Adrenal gland (tissue), 12 donors: ENCODE measurements around the gene FNIP2. TPM values are rescaled to one million over a fixed set of nuclear protein-coding genes. Genes with fewer than 3 reads are reported as not detected.

ENCODE experiments used
- DNase-seq, 7 donors: peaks; one replicate each; pipeline ENCODE4 v3.0.0-alpha.2; 2019 to 2020
- H3K27ac ChIP-seq, 5 donors: fragments of 200-600 bp; sonication (generic) in 4 of 5; 1 replicate in 3 of 5; 2 replicates in 2 of 5; pipeline versions ENCODE4 v1.5.1 to v1.8.0; 2016 to 2020; ENCODE audit warnings: mild to moderate bottlenecking in 1 of 5
- H3K27me3 ChIP-seq: fragments of 200-600 bp; 2 replicates; pipeline ENCODE4 v1.8.0; 2021
- H3K36me3 ChIP-seq, 2 donors: fragments of 200-600 bp; replicated peaks in 1 of 2; 1 replicate in 1 of 2; 2 replicates in 1 of 2; pipeline versions ENCODE4 v1.5.1 to v1.8.0; 2018 to 2022
- H3K4me1 ChIP-seq, 2 donors: fragments of 200-600 bp; replicated peaks in 1 of 2; 1 replicate in 1 of 2; 2 replicates in 1 of 2; pipeline versions ENCODE4 v1.5.1 to v1.8.0; 2018 to 2021
- H3K4me3 ChIP-seq, 4 donors: fragments of 200-600 bp; sonication (generic) in 3 of 4; one replicate each; pipeline ENCODE4 v1.5.1; 2016 to 2018
- H3K9me3 ChIP-seq, 3 donors: fragments of 200-600 bp; sonication (generic) in 1 of 3; replicated peaks in 1 of 3; 1 replicate in 2 of 3; 2 replicates in 1 of 3; pipeline versions ENCODE4 v1.5.1 to v1.8.0; 2016 to 2021
- POLR2A ChIP-seq, 2 donors: fragments of 450-650 bp; IDR thresholded peaks; one replicate each; pipeline ENCODE4 v1.6.1; 2017; ENCODE audit warnings: antibody characterized with exemption in 2 of 2, mild to moderate bottlenecking in 2 of 2, moderate library complexity in 1 of 2
- WGBS, 4 donors: extraction: QIAGEN DNeasy Blood & Tissue Kit in 2 of 4; methylation state at CpG; one replicate each; pipeline versions ENCODE4 v1.1.5 to v1.1.7; 2013 to 2017; 5-methylcytosine and 5-hydroxymethylcytosine counted together
- intact Hi-C, 2 donors: fragments of 100-400 bp; cut with DNase I; formaldehyde crosslinking; loops; one replicate each; pipeline versions ENCODE4 v1.14.1 to v1.15.0; 2022 to 2023
- polyA plus RNA-seq, 3 donors: library from polyadenylated mRNA; stranded (reverse); fragments of 200-250 nt in 2 of 3; fragments of 350-450 nt in 1 of 3; fragmentation: Illumina TruSeq in 1 of 3; extraction: RNeasy Lipid Tissue Mini Kit (QIAGEN cat#74804) in 1 of 3; gene quantifications; one replicate each; pipeline ENCODE4 v1.2.3, GENCODE V29; 2013 to 2014
- total RNA-seq, 9 donors: library from RNA; depleted of rRNA in 4 of 9; stranded (reverse); fragments of >200 nt in 4 of 9; fragments of 120-200 nt in 1 of 9; fragmentation: NEBNext Ultra II Directional in 1 of 9; extraction: Animal tissue kit (Norgen Biotek cat#: 25700) in 1 of 9; gene quantifications; one replicate each; pipeline versions ENCODE4 v1.1.0 to v1.2.4, GENCODE V29; 2013 to 2023
- TF ChIP-seq, protein P1 (sequence below), 6 experiments: fragments of 450-650 bp in 4 of 6; fragments of 200-600 bp in 2 of 6; sonication (generic) in 1 of 6; IDR thresholded peaks; 1 replicate in 5 of 6; 2 replicates in 1 of 6; pipeline versions ENCODE4 v1.5.1 to v1.8.0; 2016 to 2021; ENCODE audit warnings: antibody characterized with exemption in 6 of 6, mild to moderate bottlenecking in 2 of 6, moderate library complexity in 1 of 6
- donor health status: healthy with polysubstance abuse.
- donor health status: Bipolar disorder and iron deficiency.
- donor health status: DM: yes; HTN: yes; CAD: no.
- donor health status: DM: no; HTN: no; CAD: no.
- donor health status: DM: no; HTN: no; CAD: no.
- donor health status: DM: yes; HTN: yes; CAD: no.

The FNIP2 gene
- total and polyA plus RNA-seq, 12 donors, result 3.5 to 39.4 (median 27.1) TPM

DNA sequence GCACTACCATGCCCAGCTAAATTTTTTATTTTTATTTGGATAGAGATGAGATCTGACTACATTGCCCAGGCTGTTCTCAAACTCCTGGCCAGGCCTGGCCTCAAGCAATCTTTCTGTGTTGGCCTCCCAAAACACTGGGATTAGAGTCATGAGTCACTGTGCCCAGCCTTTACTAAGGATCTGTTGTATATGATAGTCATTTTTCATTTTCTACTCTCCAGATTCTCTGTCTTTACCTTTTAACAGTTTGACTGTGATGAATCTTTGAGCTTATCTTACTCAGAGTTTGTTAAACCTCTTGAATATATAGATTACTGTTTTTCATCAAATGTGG lies 161.8 kb downstream of the FNIP2 start:
- Histone ChIP-seq H3K4me1 (no peaks in the 10 kb centered on the region), H3K36me3 (no peaks in the 10 kb centered on the region), H3K27ac (no peak overlapping the region), H3K9me3 (no peaks in the 10 kb centered on the region), H3K27me3 (no peaks in the 10 kb centered on the region), H3K4me3 (no peak overlapping the region)
- no peak for TF ChIP-seq POLR2A (IDR thresholded peaks at IDR 0.05)
- TF ChIP-seq, protein P1, sequence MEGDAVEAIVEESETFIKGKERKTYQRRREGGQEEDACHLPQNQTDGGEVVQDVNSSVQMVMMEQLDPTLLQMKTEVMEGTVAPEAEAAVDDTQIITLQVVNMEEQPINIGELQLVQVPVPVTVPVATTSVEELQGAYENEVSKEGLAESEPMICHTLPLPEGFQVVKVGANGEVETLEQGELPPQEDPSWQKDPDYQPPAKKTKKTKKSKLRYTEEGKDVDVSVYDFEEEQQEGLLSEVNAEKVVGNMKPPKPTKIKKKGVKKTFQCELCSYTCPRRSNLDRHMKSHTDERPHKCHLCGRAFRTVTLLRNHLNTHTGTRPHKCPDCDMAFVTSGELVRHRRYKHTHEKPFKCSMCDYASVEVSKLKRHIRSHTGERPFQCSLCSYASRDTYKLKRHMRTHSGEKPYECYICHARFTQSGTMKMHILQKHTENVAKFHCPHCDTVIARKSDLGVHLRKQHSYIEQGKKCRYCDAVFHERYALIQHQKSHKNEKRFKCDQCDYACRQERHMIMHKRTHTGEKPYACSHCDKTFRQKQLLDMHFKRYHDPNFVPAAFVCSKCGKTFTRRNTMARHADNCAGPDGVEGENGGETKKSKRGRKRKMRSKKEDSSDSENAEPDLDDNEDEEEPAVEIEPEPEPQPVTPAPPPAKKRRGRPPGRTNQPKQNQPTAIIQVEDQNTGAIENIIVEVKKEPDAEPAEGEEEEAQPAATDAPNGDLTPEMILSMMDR (IDR thresholded peaks at IDR 0.05), result no peak
- intact Hi-C loops, result no loop called here
- no peak for DNase-seq

DNA sequence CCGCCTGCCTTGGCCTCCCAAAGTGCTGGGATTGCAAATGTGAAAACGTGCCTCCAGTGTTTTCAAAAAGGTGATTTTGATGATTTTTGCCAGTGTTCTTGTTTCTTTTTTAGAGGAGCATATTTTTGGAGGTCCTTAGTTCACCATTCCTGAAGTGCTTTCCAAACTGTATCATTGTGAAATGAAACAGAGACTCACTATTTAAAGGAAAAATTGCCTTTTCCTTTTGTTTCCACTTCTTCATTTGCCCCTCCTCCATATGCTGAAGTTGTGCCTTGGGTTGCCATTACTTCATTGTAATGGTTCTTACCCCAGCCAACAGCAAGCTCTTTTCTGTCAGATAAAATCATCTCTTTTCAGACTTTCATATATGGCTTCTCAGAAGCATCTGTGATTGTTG lies 164.4 kb downstream of the FNIP2 start:
- 53 to 78% (median 66%) methylated on average over 2 of the region's 2 CpGs for WGBS, 4 donors
- Histone ChIP-seq H3K4me3 (no peak overlapping the region), H3K27ac (no peak overlapping the region), H3K36me3 (no peaks in the 10 kb centered on the region), H3K27me3 (no peaks in the 10 kb centered on the region), H3K9me3 (no peaks in the 10 kb centered on the region), H3K4me1 (no peaks in the 10 kb centered on the region)
- no peak for DNase-seq
- no peak for TF ChIP-seq POLR2A (IDR thresholded peaks at IDR 0.05)
- TF ChIP-seq, protein P1 (IDR thresholded peaks at IDR 0.05), result no peak
- intact Hi-C loops, result no loop called here

DNA sequence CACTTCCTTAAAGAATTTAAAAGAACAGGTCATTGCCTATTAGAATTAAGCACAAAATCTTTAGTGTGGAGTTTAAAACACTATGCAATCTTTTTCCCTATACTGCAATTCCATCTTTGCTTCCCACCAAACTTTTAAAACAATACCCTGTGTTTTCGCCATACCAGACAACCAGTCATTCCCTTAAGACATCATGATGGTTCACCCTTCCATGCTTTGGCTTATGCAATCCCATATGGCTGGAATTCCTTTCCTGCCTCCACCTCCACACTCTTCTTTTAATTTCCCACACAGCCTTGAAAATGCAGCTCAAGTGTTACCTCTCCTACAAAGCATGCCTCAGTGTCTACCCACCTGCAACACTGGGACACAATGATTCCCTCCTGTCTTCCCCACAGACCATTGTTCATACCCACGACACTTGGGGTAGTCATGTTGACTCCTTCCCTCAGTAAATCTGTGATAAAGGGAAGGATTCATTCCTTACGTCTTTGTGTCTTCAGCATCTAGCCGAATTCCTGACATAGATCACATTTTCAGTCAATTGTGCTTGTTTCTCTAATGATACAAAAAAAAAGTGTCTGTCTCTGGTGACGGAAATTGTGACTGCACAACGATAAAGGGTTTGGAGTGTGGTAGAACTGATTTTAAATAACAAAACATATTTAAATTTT lies 166.3 kb downstream of the FNIP2 start:
- TF ChIP-seq, protein P1 (IDR thresholded peaks at IDR 0.05), result no peak
- TF ChIP-seq POLR2A (IDR thresholded peaks at IDR 0.05), result no peak
- DNase-seq, result no peak
- Histone ChIP-seq H3K36me3 (no peaks in the 10 kb centered on the region), H3K9me3 (no peaks in the 10 kb centered on the region), H3K4me1 (no peaks in the 10 kb centered on the region), H3K4me3 (no peak overlapping the region), H3K27ac (no peak overlapping the region), H3K27me3 (no peaks in the 10 kb centered on the region)
- intact Hi-C loops, result no loop called here
- WGBS, 4 donors, result 77 to 83% (median 81%) methylated on average over 6 of the region's 6 CpGs

DNA sequence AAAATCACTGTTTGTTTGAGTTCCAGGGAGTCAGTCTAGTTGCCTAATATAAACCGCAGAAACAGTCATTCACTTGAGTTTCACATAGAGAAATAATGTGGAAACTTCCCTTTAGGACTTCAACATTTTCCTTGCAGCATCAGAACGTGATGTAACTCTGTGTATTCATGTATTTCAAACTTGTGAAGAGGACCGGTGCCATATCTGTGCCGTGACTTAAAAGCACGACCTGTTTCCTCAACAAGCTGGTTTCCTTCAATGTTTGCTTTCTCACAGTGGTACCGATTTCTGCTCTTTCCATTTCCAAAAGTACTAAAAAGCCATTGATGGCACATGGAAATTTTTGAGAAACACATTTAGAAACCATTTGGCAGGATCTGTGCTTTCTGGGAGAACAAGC lies 167.4 kb downstream of the FNIP2 start:
- TF ChIP-seq POLR2A (IDR thresholded peaks at IDR 0.05), result no peak
- TF ChIP-seq, protein P1 (IDR thresholded peaks at IDR 0.05), result no peak
- 69 to 72% (median 70%) methylated on average over 6 of the region's 6 CpGs for WGBS, 4 donors
- no peak overlapping the region for H3K4me3 ChIP-seq
- H3K9me3 ChIP-seq, result no peaks in the 10 kb centered on the region
- no peaks in the 10 kb centered on the region for H3K4me1 ChIP-seq
- H3K27ac ChIP-seq, result no peak overlapping the region
- no peaks in the 10 kb centered on the region for H3K36me3 ChIP-seq
- DNase-seq, result peak in 1 of 7 donors; percentile 3
- intact Hi-C loops, result no loop called here
- H3K27me3 ChIP-seq, result no peaks in the 10 kb centered on the region
